ENCODE data around the gene CRISPLD2. TPM values are rescaled to one million over a fixed set of nuclear protein-coding genes. Genes with fewer than 3 reads are reported as not detected.

CRISPLD2 gene
- total and polyA plus RNA-seq, 9 of the 15 experiments (the other 6 are each of a cell fraction or from before 2014, with no cell fraction given) = 0.03 to 0.24 (median 0.04) TPM; not detected in 4

DNA sequence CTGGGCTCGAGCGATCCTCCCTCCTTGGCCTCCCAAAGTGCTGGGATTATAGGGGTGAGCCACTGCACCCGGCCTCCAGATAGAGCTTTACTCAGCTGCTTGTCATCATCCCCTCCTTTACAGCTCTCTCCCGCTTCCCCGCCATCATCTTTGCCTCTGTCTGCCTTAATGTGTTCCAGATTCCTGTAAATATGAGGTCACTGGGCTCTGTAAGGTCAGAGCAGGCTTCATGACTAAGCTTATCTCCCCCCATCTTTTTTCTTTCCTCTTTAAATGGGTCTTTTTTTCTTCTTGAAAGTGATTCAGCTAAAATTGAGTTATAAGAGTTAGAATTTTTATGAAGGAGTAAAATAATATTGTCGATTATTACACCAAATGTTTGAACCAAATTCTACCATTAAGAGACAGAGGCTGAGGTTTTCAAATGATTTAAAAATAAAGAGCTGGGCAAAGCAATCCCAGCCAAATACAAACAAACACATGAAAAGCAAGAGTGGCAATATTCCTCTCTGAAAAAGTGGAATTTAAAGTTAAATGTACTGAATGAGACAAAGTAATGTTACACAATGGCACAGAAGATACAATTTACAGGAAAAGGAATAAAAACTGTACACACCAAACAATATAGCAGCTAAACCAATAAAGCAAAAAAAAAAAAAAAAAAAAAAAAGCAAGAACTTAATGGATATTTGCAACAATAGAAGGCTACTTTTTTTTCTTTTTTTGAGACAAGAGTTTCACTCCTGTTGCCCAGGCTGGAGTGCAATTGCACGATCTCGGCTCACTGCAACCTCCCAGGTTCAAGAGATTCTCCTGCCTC is 62.1 kb downstream of the CRISPLD2 start (continued):
- TF ChIP-seq, protein P1, sequence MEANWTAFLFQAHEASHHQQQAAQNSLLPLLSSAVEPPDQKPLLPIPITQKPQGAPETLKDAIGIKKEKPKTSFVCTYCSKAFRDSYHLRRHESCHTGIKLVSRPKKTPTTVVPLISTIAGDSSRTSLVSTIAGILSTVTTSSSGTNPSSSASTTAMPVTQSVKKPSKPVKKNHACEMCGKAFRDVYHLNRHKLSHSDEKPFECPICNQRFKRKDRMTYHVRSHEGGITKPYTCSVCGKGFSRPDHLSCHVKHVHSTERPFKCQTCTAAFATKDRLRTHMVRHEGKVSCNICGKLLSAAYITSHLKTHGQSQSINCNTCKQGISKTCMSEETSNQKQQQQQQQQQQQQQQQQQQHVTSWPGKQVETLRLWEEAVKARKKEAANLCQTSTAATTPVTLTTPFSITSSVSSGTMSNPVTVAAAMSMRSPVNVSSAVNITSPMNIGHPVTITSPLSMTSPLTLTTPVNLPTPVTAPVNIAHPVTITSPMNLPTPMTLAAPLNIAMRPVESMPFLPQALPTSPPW (CRISPR knock-in tag; IDR thresholded peaks at IDR 0.05) = peak; percentile 72
- TF ChIP-seq SLC30A9 (CRISPR knock-in tag; IDR thresholded peaks at IDR 0.05) (no peak), BCL6 (CRISPR knock-in tag; IDR thresholded peaks at IDR 0.05) (no peak), KDM1A (IDR thresholded peaks at IDR 0.05) (peak; percentile 85 to 89), ZNF23 (CRISPR knock-in tag; IDR thresholded peaks at IDR 0.05) (no peak), HMGN3 (IDR thresholded peaks at IDR 0.05; ENCODE audit: borderline replicate concordance, extremely low read depth, insufficient read length, low read depth, low read length) (no peak), ZNF174 (CRISPR knock-in tag; IDR thresholded peaks at IDR 0.05) (no peak), NR4A1 (CRISPR knock-in tag; IDR thresholded peaks at IDR 0.05) (no peak), NR4A1 (tag; IDR thresholded peaks at IDR 0.05) (no peak), NFYB (IDR thresholded peaks at IDR 0.05; ENCODE audit: extremely low read depth, insufficient read length) (no peak), STAG1 (CRISPR knock-in tag; IDR thresholded peaks at IDR 0.05; ENCODE audit: borderline replicate concordance) (no peak), SETDB1 (IDR thresholded peaks at IDR 0.05; ENCODE audit: low read length) (no peak), FOXA1 (IDR thresholded peaks at IDR 0.05; ENCODE audit: borderline replicate concordance) (no peak), HCFC1 (IDR thresholded peaks at IDR 0.05; ENCODE audit: low read depth, low read length) (no peak), ZFX (CRISPR knock-in tag; IDR thresholded peaks at IDR 0.05) (no peak), MAFG (tag; conservative IDR thresholded peaks at IDR 0.05) (peak; percentile 95), ZNF57 (CRISPR knock-in tag; IDR thresholded peaks at IDR 0.05) (no peak)
- TF ChIP-seq, protein P2, sequence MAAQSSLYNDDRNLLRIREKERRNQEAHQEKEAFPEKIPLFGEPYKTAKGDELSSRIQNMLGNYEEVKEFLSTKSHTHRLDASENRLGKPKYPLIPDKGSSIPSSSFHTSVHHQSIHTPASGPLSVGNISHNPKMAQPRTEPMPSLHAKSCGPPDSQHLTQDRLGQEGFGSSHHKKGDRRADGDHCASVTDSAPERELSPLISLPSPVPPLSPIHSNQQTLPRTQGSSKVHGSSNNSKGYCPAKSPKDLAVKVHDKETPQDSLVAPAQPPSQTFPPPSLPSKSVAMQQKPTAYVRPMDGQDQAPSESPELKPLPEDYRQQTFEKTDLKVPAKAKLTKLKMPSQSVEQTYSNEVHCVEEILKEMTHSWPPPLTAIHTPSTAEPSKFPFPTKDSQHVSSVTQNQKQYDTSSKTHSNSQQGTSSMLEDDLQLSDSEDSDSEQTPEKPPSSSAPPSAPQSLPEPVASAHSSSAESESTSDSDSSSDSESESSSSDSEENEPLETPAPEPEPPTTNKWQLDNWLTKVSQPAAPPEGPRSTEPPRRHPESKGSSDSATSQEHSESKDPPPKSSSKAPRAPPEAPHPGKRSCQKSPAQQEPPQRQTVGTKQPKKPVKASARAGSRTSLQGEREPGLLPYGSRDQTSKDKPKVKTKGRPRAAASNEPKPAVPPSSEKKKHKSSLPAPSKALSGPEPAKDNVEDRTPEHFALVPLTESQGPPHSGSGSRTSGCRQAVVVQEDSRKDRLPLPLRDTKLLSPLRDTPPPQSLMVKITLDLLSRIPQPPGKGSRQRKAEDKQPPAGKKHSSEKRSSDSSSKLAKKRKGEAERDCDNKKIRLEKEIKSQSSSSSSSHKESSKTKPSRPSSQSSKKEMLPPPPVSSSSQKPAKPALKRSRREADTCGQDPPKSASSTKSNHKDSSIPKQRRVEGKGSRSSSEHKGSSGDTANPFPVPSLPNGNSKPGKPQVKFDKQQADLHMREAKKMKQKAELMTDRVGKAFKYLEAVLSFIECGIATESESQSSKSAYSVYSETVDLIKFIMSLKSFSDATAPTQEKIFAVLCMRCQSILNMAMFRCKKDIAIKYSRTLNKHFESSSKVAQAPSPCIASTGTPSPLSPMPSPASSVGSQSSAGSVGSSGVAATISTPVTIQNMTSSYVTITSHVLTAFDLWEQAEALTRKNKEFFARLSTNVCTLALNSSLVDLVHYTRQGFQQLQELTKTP (IDR thresholded peaks at IDR 0.05; ENCODE audit: low read depth in 1 of 2, partially characterized antibody in 2 of 2) = no peak
- TF ChIP-seq, protein P3, sequence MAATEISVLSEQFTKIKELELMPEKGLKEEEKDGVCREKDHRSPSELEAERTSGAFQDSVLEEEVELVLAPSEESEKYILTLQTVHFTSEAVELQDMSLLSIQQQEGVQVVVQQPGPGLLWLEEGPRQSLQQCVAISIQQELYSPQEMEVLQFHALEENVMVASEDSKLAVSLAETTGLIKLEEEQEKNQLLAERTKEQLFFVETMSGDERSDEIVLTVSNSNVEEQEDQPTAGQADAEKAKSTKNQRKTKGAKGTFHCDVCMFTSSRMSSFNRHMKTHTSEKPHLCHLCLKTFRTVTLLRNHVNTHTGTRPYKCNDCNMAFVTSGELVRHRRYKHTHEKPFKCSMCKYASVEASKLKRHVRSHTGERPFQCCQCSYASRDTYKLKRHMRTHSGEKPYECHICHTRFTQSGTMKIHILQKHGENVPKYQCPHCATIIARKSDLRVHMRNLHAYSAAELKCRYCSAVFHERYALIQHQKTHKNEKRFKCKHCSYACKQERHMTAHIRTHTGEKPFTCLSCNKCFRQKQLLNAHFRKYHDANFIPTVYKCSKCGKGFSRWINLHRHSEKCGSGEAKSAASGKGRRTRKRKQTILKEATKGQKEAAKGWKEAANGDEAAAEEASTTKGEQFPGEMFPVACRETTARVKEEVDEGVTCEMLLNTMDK (IDR thresholded peaks at IDR 0.05; ENCODE audit: borderline replicate concordance, insufficient read depth, low read depth, low read length, poor library complexity, severe bottlenecking) = no peak
- TF ChIP-seq, protein P4, sequence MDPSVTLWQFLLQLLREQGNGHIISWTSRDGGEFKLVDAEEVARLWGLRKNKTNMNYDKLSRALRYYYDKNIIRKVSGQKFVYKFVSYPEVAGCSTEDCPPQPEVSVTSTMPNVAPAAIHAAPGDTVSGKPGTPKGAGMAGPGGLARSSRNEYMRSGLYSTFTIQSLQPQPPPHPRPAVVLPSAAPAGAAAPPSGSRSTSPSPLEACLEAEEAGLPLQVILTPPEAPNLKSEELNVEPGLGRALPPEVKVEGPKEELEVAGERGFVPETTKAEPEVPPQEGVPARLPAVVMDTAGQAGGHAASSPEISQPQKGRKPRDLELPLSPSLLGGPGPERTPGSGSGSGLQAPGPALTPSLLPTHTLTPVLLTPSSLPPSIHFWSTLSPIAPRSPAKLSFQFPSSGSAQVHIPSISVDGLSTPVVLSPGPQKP (CRISPR knock-in tag; IDR thresholded peaks at IDR 0.05) = no peak
